NB4 (cell line): ENCODE results near the gene SP7.
"Not testable (repeated sequence)": the region's sequence is repeated elsewhere in the genome, so short reads cannot be mapped to it uniquely, and the experiment has no call there.

Source experiments
- DNase-seq: peaks from one replicate; pipeline ENCODE4 v3.0.0; 2010; ENCODE audit warnings: low read depth
- H3K4me3 ChIP-seq: one replicate; pipeline ENCODE4 v1.5.1; 2011; ENCODE audit warnings: mild to moderate bottlenecking, low read depth, low read length, moderate library complexity
- MAX ChIP-seq: IDR thresholded peaks from 2 replicates; pipeline ENCODE4 v1.6.1; 2011; ENCODE audit warnings: low read depth, low read length
- MYC ChIP-seq: IDR thresholded peaks from 2 replicates; pipeline ENCODE4 v1.6.1; 2011; ENCODE audit warnings: low read depth, low read length
- POLR2A ChIP-seq: IDR thresholded peaks from 2 replicates; pipeline ENCODE4 v1.6.1; 2011; ENCODE audit warnings: mild to moderate bottlenecking; ENCODE audit not compliant: insufficient read length; ENCODE audit errors: extremely low read depth
- TF ChIP-seq, protein P1 (sequence below): IDR thresholded peaks from one replicate; pipeline ENCODE4 v1.5.1; 2012; ENCODE audit warnings: low read depth, low read length

The SP7 gene

GRCh38 chr12:53332744-53333143, 3.4 kb downstream of the SP7 start:
- TF ChIP-seq MYC = no peak

GRCh38 chr12:53332339-53332738, 3.8 kb downstream of the SP7 start:
- DNase-seq, H3K4me3 ChIP-seq: not testable (repeated sequence)

More at GRCh38 chr12:53332744-53333143, 3.4 kb downstream of the SP7 start:
- no peak overlapping the region for H3K4me3 ChIP-seq
- DNase-seq = no peak

DNA sequence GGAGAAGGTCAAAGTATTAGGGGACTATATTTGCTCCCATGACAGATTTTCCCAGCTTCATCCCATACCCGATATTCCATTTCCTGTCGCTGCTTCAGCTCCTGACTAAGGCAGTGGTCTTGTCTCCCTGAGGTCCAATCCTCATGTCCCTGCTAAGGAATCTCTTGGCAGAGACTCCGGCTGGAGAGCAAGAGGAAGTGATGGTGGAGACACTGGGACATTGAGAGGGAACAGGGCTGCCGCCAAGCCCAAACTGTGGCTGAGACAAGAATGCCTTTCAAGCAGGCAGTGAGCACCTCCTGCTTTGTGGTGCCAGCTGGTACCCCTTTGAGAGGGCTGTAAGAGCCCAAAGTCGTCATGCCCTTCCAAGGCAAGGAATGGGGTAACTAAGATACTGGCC, 5.5 kb downstream of the SP7 start:
- DNase-seq = no peak
- TF ChIP-seq MYC (no peak), MAX (no peak), POLR2A (no peak)
- TF ChIP-seq, protein P1, sequence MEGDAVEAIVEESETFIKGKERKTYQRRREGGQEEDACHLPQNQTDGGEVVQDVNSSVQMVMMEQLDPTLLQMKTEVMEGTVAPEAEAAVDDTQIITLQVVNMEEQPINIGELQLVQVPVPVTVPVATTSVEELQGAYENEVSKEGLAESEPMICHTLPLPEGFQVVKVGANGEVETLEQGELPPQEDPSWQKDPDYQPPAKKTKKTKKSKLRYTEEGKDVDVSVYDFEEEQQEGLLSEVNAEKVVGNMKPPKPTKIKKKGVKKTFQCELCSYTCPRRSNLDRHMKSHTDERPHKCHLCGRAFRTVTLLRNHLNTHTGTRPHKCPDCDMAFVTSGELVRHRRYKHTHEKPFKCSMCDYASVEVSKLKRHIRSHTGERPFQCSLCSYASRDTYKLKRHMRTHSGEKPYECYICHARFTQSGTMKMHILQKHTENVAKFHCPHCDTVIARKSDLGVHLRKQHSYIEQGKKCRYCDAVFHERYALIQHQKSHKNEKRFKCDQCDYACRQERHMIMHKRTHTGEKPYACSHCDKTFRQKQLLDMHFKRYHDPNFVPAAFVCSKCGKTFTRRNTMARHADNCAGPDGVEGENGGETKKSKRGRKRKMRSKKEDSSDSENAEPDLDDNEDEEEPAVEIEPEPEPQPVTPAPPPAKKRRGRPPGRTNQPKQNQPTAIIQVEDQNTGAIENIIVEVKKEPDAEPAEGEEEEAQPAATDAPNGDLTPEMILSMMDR = no peak
- no peak overlapping the region for H3K4me3 ChIP-seq

DNA sequence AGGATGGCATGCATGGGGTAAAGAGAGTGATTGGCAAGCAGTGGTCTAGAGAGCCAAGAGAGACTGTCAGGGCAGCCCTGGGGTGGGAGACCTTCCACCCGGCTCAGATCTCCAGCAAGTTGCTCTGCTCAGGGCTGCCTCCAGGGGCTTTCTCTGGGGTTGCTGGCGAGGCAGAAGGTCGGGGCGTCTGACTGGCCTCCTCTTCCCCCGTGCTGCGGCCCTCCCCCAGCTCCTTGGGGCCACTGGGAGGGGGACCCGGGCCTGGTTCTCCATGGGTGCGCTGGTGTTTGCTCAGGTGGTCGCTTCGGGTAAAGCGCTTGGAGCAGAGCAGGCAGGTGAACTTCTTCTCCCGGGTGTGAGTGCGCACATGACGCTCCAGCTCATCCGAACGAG, 8.1 kb downstream of the SP7 start:
- TF ChIP-seq, protein P1 = no peak
- no peak for TF ChIP-seq MAX
- DNase-seq = no peak
- no peak overlapping the region for H3K4me3 ChIP-seq

DNA sequence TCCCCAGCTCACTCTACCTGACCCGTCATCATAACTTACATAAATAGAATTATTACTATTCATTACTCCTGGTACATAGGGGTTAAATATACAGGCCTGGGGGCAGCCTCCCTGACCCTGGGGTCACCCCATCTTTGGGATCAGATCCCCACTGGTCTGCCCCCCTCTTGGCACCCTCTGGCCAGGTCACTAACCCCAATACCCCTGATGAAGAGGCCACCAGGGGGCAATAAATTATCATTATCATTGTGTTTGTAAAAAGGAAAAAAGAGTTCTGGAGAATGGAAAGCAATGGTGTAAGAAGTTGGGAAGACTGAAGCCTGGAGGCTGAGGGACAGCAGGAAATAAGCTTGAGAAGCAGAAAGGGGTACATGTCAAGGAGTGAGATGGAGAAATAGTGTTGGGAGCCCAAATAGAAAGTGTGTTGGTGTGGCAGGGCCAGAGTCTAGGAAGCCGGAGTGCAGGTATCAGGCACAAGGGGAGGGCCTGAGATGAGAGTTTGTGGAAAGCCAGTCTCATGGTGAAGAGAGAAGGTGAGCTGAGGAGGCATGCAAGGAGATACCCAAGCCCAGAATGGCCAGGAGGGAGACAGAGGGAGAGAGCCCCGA, 8.6 kb downstream of the SP7 start:
- TF ChIP-seq, protein P1 = peak; percentile 33
- no peak for TF ChIP-seq POLR2A
- no peak overlapping the region for H3K4me3 ChIP-seq
- DNase-seq = peak; percentile 34

DNA sequence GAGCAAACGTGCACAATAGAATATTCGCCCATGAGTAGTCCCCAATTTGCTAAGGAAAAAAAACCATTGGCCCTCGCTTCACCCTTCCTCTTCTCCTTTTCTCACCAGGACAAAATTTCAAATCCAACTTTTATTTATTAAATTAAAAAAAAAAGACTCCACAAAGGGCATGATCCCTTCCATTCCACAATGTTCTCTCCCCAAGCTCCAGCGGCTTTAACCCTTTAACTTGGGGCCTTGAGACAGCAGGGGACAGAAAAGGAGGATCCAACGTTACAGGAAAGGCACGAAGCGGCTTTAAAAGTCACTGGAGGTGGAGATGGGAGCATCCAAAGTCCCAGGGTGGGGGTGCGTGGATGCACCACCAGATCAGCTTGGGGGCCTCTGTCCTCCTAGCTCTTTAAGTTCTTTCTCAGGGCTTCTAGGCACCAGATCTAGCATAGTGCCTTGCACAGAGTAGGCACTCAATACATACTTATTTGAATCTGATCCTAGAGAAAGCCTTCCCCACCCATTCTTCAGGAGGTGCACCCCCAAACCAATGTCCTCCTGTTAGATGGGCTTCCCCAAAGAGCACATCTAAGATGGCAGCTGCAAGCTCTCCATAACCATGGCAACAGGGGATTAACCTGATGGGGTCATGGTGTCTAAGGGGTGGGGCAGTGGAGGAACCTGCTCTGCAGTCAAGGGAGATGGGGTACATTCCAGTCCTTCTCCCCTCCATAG, 9.5 kb downstream of the SP7 start:
- DNase-seq = no peak
- TF ChIP-seq POLR2A = no peak
- TF ChIP-seq MYC = no peak
- TF ChIP-seq, protein P1 = no peak
- no peak for TF ChIP-seq MAX
- no peak overlapping the region for H3K4me3 ChIP-seq

DNA sequence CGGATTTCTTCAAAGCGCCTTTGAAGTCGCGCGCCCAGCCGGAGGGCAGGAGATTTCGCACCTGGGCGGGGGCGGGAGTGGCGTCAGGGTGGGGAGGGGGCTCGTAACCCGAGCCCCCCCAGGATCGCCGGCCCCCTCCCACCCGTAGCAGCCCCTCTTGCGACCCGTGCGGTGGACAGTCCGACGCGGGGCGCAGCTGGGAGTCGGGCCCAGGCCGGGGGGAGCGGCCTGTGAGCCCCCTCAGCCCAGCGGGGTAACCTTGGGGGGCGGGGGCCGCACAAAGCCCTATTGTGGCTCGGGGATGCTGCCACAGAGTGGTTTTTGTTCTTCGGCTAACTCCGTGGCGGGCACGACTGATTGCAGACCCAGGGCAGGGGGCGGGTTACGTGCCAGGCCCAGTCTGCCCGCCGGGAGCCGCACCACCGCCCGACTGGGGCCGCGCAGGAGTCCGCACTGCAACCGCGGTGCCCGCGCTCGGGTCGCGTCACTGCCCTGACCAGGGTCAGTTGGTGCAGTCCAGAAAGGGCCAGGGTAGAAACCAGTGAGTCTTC, 10.6 kb downstream of the SP7 start:
- peak overlapping the region; percentile 64 for H3K4me3 ChIP-seq
- peak; percentile 49 for DNase-seq
- TF ChIP-seq, protein P1 = no peak
- TF ChIP-seq MYC (no peak), MAX (no peak), POLR2A (no peak)
